GM21528 (cell line): ENCODE results near the gene FLNA.
A peak's percentile ranks its signal among the peaks of the same experiment; 100 is the strongest.

Experiments used
- ATAC-seq: cut with Tn5 transposase; IDR thresholded peaks from one replicate; pipeline ENCODE4 v1.9.1; 2021; ENCODE audit warnings: mild to moderate bottlenecking, moderate library complexity; ENCODE audit not compliant: unreplicated experiment, low FRiP score

Gene FLNA

GRCh38 chrX:154376774-154377173, 2.3 kb upstream of the FLNA start:
- ATAC-seq = no peak

- ATAC-seq = no peak
These were observed 696 bp upstream of the FLNA start for GRCh38 chrX:154375156-154375504.

GRCh38 chrX:154373340-154374306, 811 bp downstream of the FLNA start:
- no peak for ATAC-seq

GRCh38 chrX:154372612-154373022, 1.8 kb downstream of the FLNA start:
- ATAC-seq = no peak

- peak; percentile 6 for ATAC-seq
These were observed 2.6 kb downstream of the FLNA start for GRCh38 chrX:154371789-154372300.

GRCh38 chrX:154371017-154371788, 3.2 kb downstream of the FLNA start:
- ATAC-seq = peak; percentile 63

GRCh38 chrX:154370300-154371016, 4.0 kb downstream of the FLNA start:
- no peak for ATAC-seq

- ATAC-seq = no peak
These were observed 4.8 kb downstream of the FLNA start for GRCh38 chrX:154369449-154370299.

GRCh38 chrX:154368630-154369448, 5.6 kb downstream of the FLNA start:
- ATAC-seq = peak; percentile 29

GRCh38 chrX:154367474-154368308, 6.7 kb downstream of the FLNA start:
- no peak for ATAC-seq

- no peak for ATAC-seq
These were observed 7.8 kb downstream of the FLNA start for GRCh38 chrX:154366666-154367055.

- ATAC-seq = no peak
These were observed 8.3 kb downstream of the FLNA start for GRCh38 chrX:154365997-154366665.

GRCh38 chrX:154365052-154365600, 9.3 kb downstream of the FLNA start:
- ATAC-seq = no peak

- no peak for ATAC-seq
These were observed 10.6 kb downstream of the FLNA start for GRCh38 chrX:154363706-154364439.

- no peak for ATAC-seq
These were observed 12.2 kb downstream of the FLNA start for GRCh38 chrX:154362085-154362742.

- no peak for ATAC-seq
These were observed 14.2 kb downstream of the FLNA start for GRCh38 chrX:154360155-154360713.
